Liver (tissue), 9 donors: ENCODE data around the gene RTL10. TPM values are rescaled to one million over a fixed set of nuclear protein-coding genes. Genes with fewer than 3 reads are reported as not detected.

ENCODE experiments used
- DNase-seq: peaks from one replicate; pipeline ENCODE4 v3.0.0-alpha.2; 2017; ENCODE audit warnings: low spot score
- H3K27ac ChIP-seq, 2 donors: one replicate each; pipeline ENCODE4 v1.7.0; 2013; ENCODE audit warnings: inconsistent platforms in 2 of 2, low read length in 2 of 2, control low read depth in 1 of 2, low read depth in 1 of 2, mild to moderate bottlenecking in 1 of 2
- H3K27me3 ChIP-seq, 4 donors: one replicate each; pipeline versions ENCODE4 v1.6.1 to v1.7.0; 2013; ENCODE audit warnings: low read length in 3 of 4, inconsistent platforms in 1 of 4, mild to moderate bottlenecking in 1 of 4, moderate library complexity in 1 of 4; ENCODE audit not compliant: control insufficient read depth in 4 of 4, insufficient read depth in 4 of 4
- H3K36me3 ChIP-seq, 4 donors: one replicate each; pipeline versions ENCODE4 v1.6.1 to v1.7.0; 2013; ENCODE audit warnings: low read length in 3 of 4, mild to moderate bottlenecking in 3 of 4, low read depth in 1 of 4, moderate library complexity in 1 of 4; ENCODE audit not compliant: control insufficient read depth in 4 of 4, insufficient read depth in 3 of 4
- H3K4me1 ChIP-seq, 4 donors: one replicate each; pipeline versions ENCODE4 v1.6.1 to v1.7.0; 2013; ENCODE audit warnings: low read length in 3 of 4, mild to moderate bottlenecking in 3 of 4, moderate library complexity in 1 of 4; ENCODE audit not compliant: control insufficient read depth in 4 of 4, insufficient read depth in 4 of 4
- H3K4me3 ChIP-seq, 3 donors: one replicate each; pipeline versions ENCODE4 v1.6.1 to v1.7.0; 2013; ENCODE audit warnings: low read length in 3 of 3, control low read depth in 1 of 3, low read depth in 1 of 3, mild to moderate bottlenecking in 1 of 3
- H3K9ac ChIP-seq, 2 donors: one replicate each; pipeline ENCODE4 v1.7.0; 2013; ENCODE audit warnings: low read length in 2 of 2, mild to moderate bottlenecking in 2 of 2, moderate library complexity in 2 of 2, control low read depth in 1 of 2, low read depth in 1 of 2
- H3K9me3 ChIP-seq, 4 donors: one replicate each; pipeline versions ENCODE4 v1.6.1 to v1.7.0; 2013; ENCODE audit warnings: low read length in 3 of 4; ENCODE audit not compliant: control insufficient read depth in 4 of 4
- CTCF ChIP-seq: fragments of 150-350 bp; IDR thresholded peaks from 2 replicates; pipeline ENCODE4 v1.5.1; 2017; ENCODE audit warnings: improper control_type of control experiment, low read depth, low read length; ENCODE audit not compliant: missing input control
- EGR1 ChIP-seq, 2 donors: IDR thresholded peaks; 2 replicates each; pipeline ENCODE4 v1.6.1; 2016 to 2018; ENCODE audit warnings: antibody characterized with exemption in 2 of 2, low read depth in 2 of 2
- FOXA1 ChIP-seq: IDR thresholded peaks from 2 replicates; pipeline ENCODE4 v1.6.1; 2016; ENCODE audit warnings: antibody characterized with exemption
- FOXA2 ChIP-seq: IDR thresholded peaks from 2 replicates; pipeline ENCODE4 v1.6.1; 2016; ENCODE audit warnings: antibody characterized with exemption
- GABPA ChIP-seq, 2 donors: IDR thresholded peaks in 1 of 2; conservative IDR thresholded peaks in 1 of 2; 2 replicates each; pipeline ENCODE4 v1.6.1; 2016; ENCODE audit warnings: antibody characterized with exemption in 2 of 2, mild to moderate bottlenecking in 1 of 2, moderate library complexity in 1 of 2
- HNF4A ChIP-seq, 2 donors: conservative IDR thresholded peaks; 2 replicates each; pipeline ENCODE4 v1.6.1; 2016; ENCODE audit warnings: antibody characterized with exemption in 2 of 2, mild to moderate bottlenecking in 2 of 2
- HNF4G ChIP-seq: IDR thresholded peaks from 2 replicates; pipeline ENCODE4 v1.6.1; 2016; ENCODE audit warnings: antibody characterized with exemption
- JUND ChIP-seq, 2 donors: IDR thresholded peaks; 2 replicates each; pipeline ENCODE4 v1.6.1; 2016; ENCODE audit warnings: antibody characterized with exemption in 2 of 2
- NR2F2 ChIP-seq: IDR thresholded peaks from 2 replicates; pipeline ENCODE4 v1.6.1; 2016; ENCODE audit warnings: antibody characterized with exemption
- RAD21 ChIP-seq, 2 donors: IDR thresholded peaks; 2 replicates each; pipeline ENCODE4 v1.6.1; 2016; ENCODE audit warnings: antibody characterized with exemption in 2 of 2, mild to moderate bottlenecking in 2 of 2
- RXRA ChIP-seq, 2 donors: IDR thresholded peaks; 2 replicates each; pipeline ENCODE4 v1.6.1; 2017 to 2018; ENCODE audit warnings: antibody characterized with exemption in 2 of 2, mild to moderate bottlenecking in 1 of 2
- SP1 ChIP-seq: IDR thresholded peaks from 2 replicates; pipeline ENCODE4 v1.6.1; 2018; ENCODE audit warnings: antibody characterized with exemption, mild to moderate bottlenecking
- TAF1 ChIP-seq: conservative IDR thresholded peaks from 2 replicates; pipeline ENCODE4 v1.6.1; 2016; ENCODE audit warnings: antibody characterized with exemption, mild to moderate bottlenecking
- YY1 ChIP-seq: IDR thresholded peaks from 2 replicates; pipeline ENCODE4 v1.6.1; 2016; ENCODE audit warnings: antibody characterized with exemption, mild to moderate bottlenecking
- ZBTB33 ChIP-seq: IDR thresholded peaks from 2 replicates; pipeline ENCODE4 v1.6.1; 2016; ENCODE audit warnings: antibody characterized with exemption
- WGBS: extraction: QIAGEN DNeasy Blood & Tissue Kit; methylation state at CpG from one replicate; pipeline ENCODE4 v1.1.7; 2013; 5-methylcytosine and 5-hydroxymethylcytosine counted together
- polyA plus RNA-seq, 2 donors: library from polyadenylated mRNA; stranded (reverse) in 1 of 2; unstranded in 1 of 2; fragments of 200-250 nt in 1 of 2; fragments of >200 nt in 1 of 2; fragmentation: Nextera tagmentation in 1 of 2; extraction: Ambion mirVana in 1 of 2; gene quantifications; one replicate each; pipeline versions ENCODE4 v1.2.1 to v1.2.3, GENCODE V29; 2013 to 2015
- total RNA-seq, 2 donors: library from RNA; depleted of rRNA; stranded (reverse); fragments of >200 nt; gene quantifications; one replicate each; pipeline ENCODE4 v1.2.3, GENCODE V29; 2014
- TF ChIP-seq, protein P1 (sequence below): IDR thresholded peaks from 2 replicates; pipeline ENCODE4 v1.6.1; 2016; ENCODE audit warnings: antibody characterized with exemption
- TF ChIP-seq, protein P2 (sequence below): IDR thresholded peaks from 2 replicates; pipeline ENCODE4 v1.6.1; 2016; ENCODE audit warnings: antibody characterized with exemption, mild to moderate bottlenecking
- TF ChIP-seq, protein P3 (sequence below): IDR thresholded peaks from 2 replicates; pipeline ENCODE4 v1.6.1; 2016; ENCODE audit warnings: antibody characterized with exemption
- donor health status: healthy.
- donor health status: healthy.
- donor health status: healthy.
- donor health status: healthy.
- donor health status: healthy.

Gene RTL10
- total and polyA plus RNA-seq, 4 donors, result 4.2 to 8.3 (median 7.4) TPM

DNA sequence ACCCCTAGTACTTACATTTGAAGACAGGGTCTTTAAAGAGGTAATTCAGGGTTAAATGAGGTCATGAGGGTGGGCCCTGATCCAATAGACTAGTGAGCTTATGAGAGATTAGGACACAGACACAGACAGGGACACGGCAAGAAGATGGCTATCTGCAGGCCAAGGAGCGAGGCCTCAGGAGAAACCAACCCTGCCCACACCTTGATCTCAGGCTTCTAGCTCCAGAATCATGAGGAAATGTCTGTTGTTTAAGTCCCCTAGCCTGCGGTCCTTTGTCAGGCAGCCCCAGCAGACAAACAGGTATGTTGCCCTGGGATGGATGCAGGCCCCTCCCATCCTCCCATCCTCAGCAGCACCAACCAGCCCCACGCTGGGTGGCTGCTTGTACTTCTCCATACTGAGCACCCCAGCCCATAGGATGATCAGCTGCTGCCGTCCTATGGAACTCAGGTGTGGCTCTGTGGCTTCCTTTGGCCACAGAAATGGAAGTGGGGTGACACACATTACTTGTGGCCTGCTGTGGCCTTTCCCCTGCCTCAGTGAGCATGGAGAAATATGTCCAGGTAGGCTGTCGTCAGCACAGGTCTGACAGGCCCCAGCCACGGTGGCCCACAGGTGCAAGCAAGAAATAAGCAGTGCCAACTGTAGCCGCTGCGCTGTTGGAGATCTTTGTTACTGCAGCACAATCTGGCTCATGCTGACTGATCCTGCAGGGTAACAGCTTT, 7.9 kb downstream of the RTL10 start:
- no peak overlapping the region for H3K9ac ChIP-seq
- 97% methylated on average over 9 of the region's 9 CpGs for WGBS
- H3K4me1 ChIP-seq, result peaks cover 0 to 13% (median 2%) of the 10 kb centered on the region in 4 donors
- H3K4me3 ChIP-seq, result no peak overlapping the region
- TF ChIP-seq, protein P1, sequence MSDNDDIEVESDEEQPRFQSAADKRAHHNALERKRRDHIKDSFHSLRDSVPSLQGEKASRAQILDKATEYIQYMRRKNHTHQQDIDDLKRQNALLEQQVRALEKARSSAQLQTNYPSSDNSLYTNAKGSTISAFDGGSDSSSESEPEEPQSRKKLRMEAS, result no peak
- TF ChIP-seq GABPA (IDR thresholded peaks at IDR 0.05 in 1 of 2, conservative IDR thresholded peaks at IDR 0.05 in 1 of 2) (no peak), FOXA2 (no peak), TAF1 (no peak), FOXA1 (no peak), ZBTB33 (no peak), CTCF (no peak), EGR1 (IDR thresholded peaks at IDR 0.05; ENCODE audit: low read depth in 2 of 2) (no peak), SP1 (no peak), JUND (IDR thresholded peaks at IDR 0.05) (no peak)
- H3K36me3 ChIP-seq, result peaks cover 0 to 9% (median 5%) of the 10 kb centered on the region in 4 donors
- no peaks in the 10 kb centered on the region for H3K9me3 ChIP-seq
- DNase-seq, result no peak
- no peaks in the 10 kb centered on the region for H3K27me3 ChIP-seq
- H3K27ac ChIP-seq, result no peak overlapping the region

DNA sequence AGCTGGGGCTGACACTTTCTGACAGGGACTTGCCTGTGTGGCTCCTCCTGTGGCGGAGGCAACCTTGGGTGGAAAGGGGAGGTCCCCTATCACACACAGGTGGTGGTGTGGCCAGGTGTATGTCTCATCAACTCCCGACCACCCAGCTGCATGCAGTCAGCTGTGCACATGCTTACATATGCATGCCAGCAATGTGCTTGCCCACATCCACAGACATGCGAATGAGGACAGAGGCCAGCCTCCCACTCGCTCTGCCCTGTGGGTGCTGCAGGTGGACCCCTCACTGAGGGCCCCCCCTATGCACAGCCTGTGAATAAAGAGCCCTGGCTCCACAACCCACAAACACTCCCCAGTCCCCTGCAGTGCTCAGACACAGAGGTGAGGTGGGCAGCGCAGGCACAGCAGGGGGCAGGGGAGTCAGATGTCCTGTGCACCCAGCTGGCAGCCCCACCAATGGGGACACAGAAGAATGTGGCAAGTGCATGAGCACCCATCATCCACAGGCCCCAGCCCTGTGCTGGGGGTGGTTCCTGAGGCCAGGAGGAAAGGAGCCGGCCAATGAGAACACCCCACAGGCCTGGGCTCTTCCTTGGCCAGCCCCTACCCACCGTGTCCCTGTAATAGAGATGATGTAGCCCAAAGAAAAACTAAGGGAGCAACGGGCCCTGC, 9.5 kb downstream of the RTL10 start:
- peaks cover 0 to 13% (median 2%) of the 10 kb centered on the region in 4 donors for H3K4me1 ChIP-seq
- H3K9ac ChIP-seq, result no peak overlapping the region
- H3K36me3 ChIP-seq, result no peaks in the 10 kb centered on the region
- no peak overlapping the region for H3K4me3 ChIP-seq
- no peaks in the 10 kb centered on the region for H3K27me3 ChIP-seq
- H3K9me3 ChIP-seq, result no peaks in the 10 kb centered on the region
- DNase-seq, result no peak
- WGBS, result 86% methylated on average over 8 of the region's 8 CpGs
- H3K27ac ChIP-seq, result no peak overlapping the region
- no peak for TF ChIP-seq NR2F2
- TF ChIP-seq, protein P2, sequence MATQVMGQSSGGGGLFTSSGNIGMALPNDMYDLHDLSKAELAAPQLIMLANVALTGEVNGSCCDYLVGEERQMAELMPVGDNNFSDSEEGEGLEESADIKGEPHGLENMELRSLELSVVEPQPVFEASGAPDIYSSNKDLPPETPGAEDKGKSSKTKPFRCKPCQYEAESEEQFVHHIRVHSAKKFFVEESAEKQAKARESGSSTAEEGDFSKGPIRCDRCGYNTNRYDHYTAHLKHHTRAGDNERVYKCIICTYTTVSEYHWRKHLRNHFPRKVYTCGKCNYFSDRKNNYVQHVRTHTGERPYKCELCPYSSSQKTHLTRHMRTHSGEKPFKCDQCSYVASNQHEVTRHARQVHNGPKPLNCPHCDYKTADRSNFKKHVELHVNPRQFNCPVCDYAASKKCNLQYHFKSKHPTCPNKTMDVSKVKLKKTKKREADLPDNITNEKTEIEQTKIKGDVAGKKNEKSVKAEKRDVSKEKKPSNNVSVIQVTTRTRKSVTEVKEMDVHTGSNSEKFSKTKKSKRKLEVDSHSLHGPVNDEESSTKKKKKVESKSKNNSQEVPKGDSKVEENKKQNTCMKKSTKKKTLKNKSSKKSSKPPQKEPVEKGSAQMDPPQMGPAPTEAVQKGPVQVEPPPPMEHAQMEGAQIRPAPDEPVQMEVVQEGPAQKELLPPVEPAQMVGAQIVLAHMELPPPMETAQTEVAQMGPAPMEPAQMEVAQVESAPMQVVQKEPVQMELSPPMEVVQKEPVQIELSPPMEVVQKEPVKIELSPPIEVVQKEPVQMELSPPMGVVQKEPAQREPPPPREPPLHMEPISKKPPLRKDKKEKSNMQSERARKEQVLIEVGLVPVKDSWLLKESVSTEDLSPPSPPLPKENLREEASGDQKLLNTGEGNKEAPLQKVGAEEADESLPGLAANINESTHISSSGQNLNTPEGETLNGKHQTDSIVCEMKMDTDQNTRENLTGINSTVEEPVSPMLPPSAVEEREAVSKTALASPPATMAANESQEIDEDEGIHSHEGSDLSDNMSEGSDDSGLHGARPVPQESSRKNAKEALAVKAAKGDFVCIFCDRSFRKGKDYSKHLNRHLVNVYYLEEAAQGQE, result no peak
- TF ChIP-seq HNF4A (conservative IDR thresholded peaks at IDR 0.05), result no peak
- TF ChIP-seq TAF1, result no peak
- TF ChIP-seq CTCF, result no peak
- TF ChIP-seq EGR1 (IDR thresholded peaks at IDR 0.05; ENCODE audit: low read depth in 2 of 2), result no peak
- no peak for TF ChIP-seq RAD21 (IDR thresholded peaks at IDR 0.05)
- no peak for TF ChIP-seq ZBTB33
- TF ChIP-seq FOXA2, result no peak
- TF ChIP-seq RXRA (IDR thresholded peaks at IDR 0.05), result no peak
- no peak for TF ChIP-seq YY1
- no peak for TF ChIP-seq SP1
- TF ChIP-seq HNF4G, result no peak
- no peak for TF ChIP-seq FOXA1
- TF ChIP-seq, protein P3, sequence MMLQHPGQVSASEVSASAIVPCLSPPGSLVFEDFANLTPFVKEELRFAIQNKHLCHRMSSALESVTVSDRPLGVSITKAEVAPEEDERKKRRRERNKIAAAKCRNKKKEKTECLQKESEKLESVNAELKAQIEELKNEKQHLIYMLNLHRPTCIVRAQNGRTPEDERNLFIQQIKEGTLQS, result no peak
- no peak for TF ChIP-seq GABPA (IDR thresholded peaks at IDR 0.05 in 1 of 2, conservative IDR thresholded peaks at IDR 0.05 in 1 of 2)
